Pancreas (tissue), 10 donors: Measurements from ENCODE around the gene CLEC2A. TPM values are rescaled to one million over a fixed set of nuclear protein-coding genes. Genes with fewer than 3 reads are reported as not detected.

Experiments
- ATAC-seq, 4 donors: fragments of 200-7000 bp; cut with Tn5 transposase; one replicate each; pipeline versions ENCODE4 v1.8.0 to v1.9.1; 2020; ENCODE audit warnings: mild to moderate bottlenecking in 4 of 4, moderate library complexity in 4 of 4
- DNase-seq, 6 donors: peaks; one replicate each; pipeline ENCODE4 v3.0.0-alpha.2; 2020
- FAIRE-seq: peaks from 2 replicates; lab custom pipeline; 2012; peaks lifted over from hg19 to GRCh38; lab: Jason Lieb, UNC
- H3K27ac ChIP-seq, 4 donors: fragments of 200-600 bp; sonication (generic); 1 replicate in 3 of 4; 2 replicates in 1 of 4; pipeline versions ENCODE4 v1.5.0 to v1.8.0; 2020
- H3K27me3 ChIP-seq, 4 donors: fragments of 200-600 bp; one replicate each; pipeline ENCODE4 v1.8.0; 2021
- H3K36me3 ChIP-seq, 3 donors: fragments of 200-600 bp; sonication (generic) in 1 of 3; one replicate each; pipeline versions ENCODE4 v1.5.0 to v1.8.0; 2020 to 2021
- H3K4me1 ChIP-seq, 3 donors: fragments of 200-600 bp; one replicate each; pipeline ENCODE4 v1.8.0; 2021
- H3K4me3 ChIP-seq, 4 donors: fragments of 200-600 bp; sonication (generic) in 2 of 4; one replicate each; pipeline versions ENCODE4 v1.5.0 to v1.8.0; 2020 to 2021
- H3K9me3 ChIP-seq, 4 donors: fragments of 200-600 bp; one replicate each; pipeline ENCODE4 v1.8.0; 2021
- CTCF ChIP-seq, 4 donors: fragments of 200-600 bp; sonication (generic) in 3 of 4; IDR thresholded peaks; one replicate each; pipeline versions ENCODE4 v1.5.0 to v1.8.0; 2021; ENCODE audit warnings: antibody characterized with exemption in 4 of 4
- WGBS, 2 donors: extraction: QIAGEN DNeasy Blood & Tissue Kit; methylation state at CpG; one replicate each; pipeline ENCODE4 v1.1.7; 2013; 5-methylcytosine and 5-hydroxymethylcytosine counted together
- intact Hi-C, 3 donors: fragments of 100-400 bp; cut with DNase I; formaldehyde crosslinking; loops; one replicate each; pipeline versions ENCODE4 v1.11.1 to v1.14.2; 2022
- polyA plus RNA-seq, 2 donors: library from polyadenylated mRNA; stranded (reverse); fragments of 200-250 nt; gene quantifications; one replicate each; pipeline ENCODE4 v1.2.3, GENCODE V29; 2013
- total RNA-seq, 6 donors: library from RNA; stranded (reverse); fragmentation: NEBNext Ultra II Directional in 4 of 6; extraction: Animal tissue kit (Norgen Biotek cat#: 25700) in 4 of 6; gene quantifications; one replicate each; pipeline versions ENCODE4 v1.2.1 to v1.2.4, GENCODE V29; 2021 to 2023
- donor health status: healthy with polysubstance abuse.
- donor health status: DM: no; HTN: no; CAD: no; lungs with moderate emphysema.
- donor health status: DM: no; HTN: no; CAD: no.
- donor health status: control.
- donor health status: control.
- donor health status: Bipolar disorder and iron deficiency.
- donor health status: DM: yes; HTN: yes; CAD: no.
- donor health status: DM: no; HTN: no; CAD: no.
- donor health status: DM: no; HTN: no; CAD: no.
- donor health status: DM: yes; HTN: yes; CAD: no.

The CLEC2A gene
- total and polyA plus RNA-seq, 8 donors = not detected

GRCh38 chr12:9906873-9907272, 25.3 kb downstream of the CLEC2A start:
- no peaks in the 10 kb centered on the region for H3K27me3 ChIP-seq
- H3K4me3 ChIP-seq = no peak overlapping the region
- H3K27ac ChIP-seq = no peak overlapping the region
- no peaks in the 10 kb centered on the region for H3K4me1 ChIP-seq
- no peak for DNase-seq
- TF ChIP-seq CTCF (IDR thresholded peaks at IDR 0.05) = no peak
- no peak for ATAC-seq
- 62 to 65% methylated on average over 2 of the region's 2 CpGs for WGBS, 2 donors
- intact Hi-C loops = no loop called here
- H3K36me3 ChIP-seq = no peaks in the 10 kb centered on the region
- H3K9me3 ChIP-seq = no peaks in the 10 kb centered on the region
- no peak for FAIRE-seq

GRCh38 chr12:9902539-9903228, 29.5 kb downstream of the CLEC2A start:
- WGBS, 2 donors = 86 to 92% methylated on average over 7 of the region's 7 CpGs
- DNase-seq (no peak), ATAC-seq (no peak), FAIRE-seq (no peak)
- intact Hi-C loops = no loop called here
- Histone ChIP-seq H3K36me3 (no peaks in the 10 kb centered on the region), H3K27me3 (no peaks in the 10 kb centered on the region), H3K4me1 (no peaks in the 10 kb centered on the region), H3K4me3 (no peak overlapping the region), H3K9me3 (no peaks in the 10 kb centered on the region), H3K27ac (no peak overlapping the region)
- no peak for TF ChIP-seq CTCF (IDR thresholded peaks at IDR 0.05)

DNA sequence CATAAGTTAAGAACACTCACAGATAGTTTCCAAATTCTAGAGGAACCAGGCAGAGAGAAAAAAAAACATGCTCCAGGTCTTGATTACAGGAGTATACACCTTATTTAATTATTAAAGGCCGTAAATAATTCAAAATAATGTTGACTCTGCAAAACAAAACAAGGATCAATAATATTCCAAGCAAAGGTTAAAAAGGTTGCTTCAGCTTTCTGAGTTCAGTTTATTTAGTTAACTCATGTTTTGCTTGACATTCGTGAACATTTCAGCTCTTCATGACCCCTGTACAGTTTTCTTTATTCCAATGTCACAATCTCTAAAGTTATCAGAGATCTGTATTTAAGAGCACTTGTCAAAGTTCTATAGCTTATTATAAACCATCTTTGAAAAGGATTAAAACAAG, 31.2 kb downstream of the CLEC2A start:
- H3K36me3 ChIP-seq = no peaks in the 10 kb centered on the region
- no peak for FAIRE-seq
- no peaks in the 10 kb centered on the region for H3K27me3 ChIP-seq
- no peak for TF ChIP-seq CTCF (IDR thresholded peaks at IDR 0.05)
- no peak overlapping the region for H3K4me3 ChIP-seq
- WGBS, 2 donors = 40 to 41% methylated on average over 2 of the region's 2 CpGs
- no peak for ATAC-seq
- H3K9me3 ChIP-seq = no peaks in the 10 kb centered on the region
- DNase-seq = no peak
- no peaks in the 10 kb centered on the region for H3K4me1 ChIP-seq
- H3K27ac ChIP-seq = no peak overlapping the region
- intact Hi-C loops = no loop called here

GRCh38 chr12:9899209-9899608, 33.0 kb downstream of the CLEC2A start:
- TF ChIP-seq CTCF (IDR thresholded peaks at IDR 0.05) = no peak
- H3K27ac ChIP-seq = no peak overlapping the region
- intact Hi-C loops = no loop called here
- FAIRE-seq (no peak), DNase-seq (no peak), ATAC-seq (no peak)
- WGBS, 2 donors = 76 to 91% methylated on average over 2 of the region's 2 CpGs
- H3K36me3 ChIP-seq = no peaks in the 10 kb centered on the region
- no peaks in the 10 kb centered on the region for H3K4me1 ChIP-seq
- H3K4me3 ChIP-seq = no peak overlapping the region
- H3K9me3 ChIP-seq = no peaks in the 10 kb centered on the region
- no peaks in the 10 kb centered on the region for H3K27me3 ChIP-seq

GRCh38 chr12:9897535-9897934, 34.6 kb downstream of the CLEC2A start:
- Histone ChIP-seq H3K9me3 (no peaks in the 10 kb centered on the region), H3K4me3 (no peak overlapping the region), H3K27me3 (no peaks in the 10 kb centered on the region), H3K4me1 (no peaks in the 10 kb centered on the region), H3K27ac (no peak overlapping the region), H3K36me3 (no peaks in the 10 kb centered on the region)
- intact Hi-C loops = no loop called here
- DNase-seq (no peak), ATAC-seq (no peak), FAIRE-seq (no peak)
- no peak for TF ChIP-seq CTCF (IDR thresholded peaks at IDR 0.05)
- WGBS, 2 donors = 63 to 67% methylated on average over 6 of the region's 6 CpGs
